GM12878 (cell line): ENCODE results near the gene C2orf74.

Source experiments
- EP300 ChIP-seq, 2 experiments: fragments of 150-350 bp in 1 of 2; IDR thresholded peaks; 2 replicates each; pipeline ENCODE4 v1.6.1; 2011 to 2012; ENCODE audit warnings: low read depth in 2 of 2, low read length in 2 of 2, borderline replicate concordance in 1 of 2, improper control_type of control experiment in 1 of 2, inconsistent platforms in 1 of 2; ENCODE audit not compliant: control insufficient read depth in 1 of 2
- EZH2 ChIP-seq: IDR thresholded peaks from 2 replicates; pipeline ENCODE4 v1.6.1; 2012; ENCODE audit warnings: low read depth, mild to moderate bottlenecking, control low read depth, inconsistent platforms, low read length, borderline replicate concordance; ENCODE audit not compliant: control insufficient read depth
- TF ChIP-seq, protein P1 (sequence below), 3 experiments: IDR thresholded peaks in 2 of 3; conservative IDR thresholded peaks in 1 of 3; 2 replicates each; pipeline ENCODE4 v1.5.1; 2011; ENCODE audit warnings: low read depth in 3 of 3, low read length in 3 of 3, mild to moderate bottlenecking in 3 of 3, control low read depth in 2 of 3, moderate library complexity in 2 of 3, inconsistent platforms in 1 of 3, mixed read lengths in 1 of 3; ENCODE audit not compliant: control insufficient read depth in 2 of 3, insufficient read depth in 1 of 3; ENCODE audit errors: extremely low read depth in 1 of 3
- TF ChIP-seq, protein P2 (sequence below): fragments of 450-650 bp; IDR thresholded peaks from 2 replicates; pipeline ENCODE4 v1.6.1; 2017; ENCODE audit warnings: antibody characterized with exemption, mild to moderate bottlenecking, moderate library complexity

DNA sequence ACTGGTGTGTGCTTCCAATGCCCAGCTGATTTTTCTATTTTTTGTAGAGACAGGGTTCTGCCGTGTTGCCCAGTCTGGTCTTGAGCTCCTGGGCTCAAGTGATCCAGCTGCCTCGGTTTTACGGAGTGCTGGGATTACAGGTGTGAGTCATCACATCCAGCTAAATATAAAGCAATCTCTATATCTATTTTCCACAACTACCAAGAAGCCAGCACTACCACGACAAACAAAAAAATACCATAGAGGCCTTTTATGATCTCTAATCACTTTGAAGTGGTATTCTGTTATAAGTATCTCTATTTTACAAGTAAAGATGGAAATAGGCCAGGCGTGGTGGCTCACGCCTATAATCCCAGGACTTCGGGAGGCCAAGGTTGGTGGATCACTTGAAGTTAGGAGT, 34.7 kb downstream of the C2orf74 start:
- no peak for TF ChIP-seq EZH2
- TF ChIP-seq EP300 (IDR thresholded peaks at IDR 0.05; ENCODE audit: borderline replicate concordance in 1 of 2, control insufficient read depth in 1 of 2, low read depth in 2 of 2, low read length in 2 of 2), result no peak
- TF ChIP-seq, protein P1, sequence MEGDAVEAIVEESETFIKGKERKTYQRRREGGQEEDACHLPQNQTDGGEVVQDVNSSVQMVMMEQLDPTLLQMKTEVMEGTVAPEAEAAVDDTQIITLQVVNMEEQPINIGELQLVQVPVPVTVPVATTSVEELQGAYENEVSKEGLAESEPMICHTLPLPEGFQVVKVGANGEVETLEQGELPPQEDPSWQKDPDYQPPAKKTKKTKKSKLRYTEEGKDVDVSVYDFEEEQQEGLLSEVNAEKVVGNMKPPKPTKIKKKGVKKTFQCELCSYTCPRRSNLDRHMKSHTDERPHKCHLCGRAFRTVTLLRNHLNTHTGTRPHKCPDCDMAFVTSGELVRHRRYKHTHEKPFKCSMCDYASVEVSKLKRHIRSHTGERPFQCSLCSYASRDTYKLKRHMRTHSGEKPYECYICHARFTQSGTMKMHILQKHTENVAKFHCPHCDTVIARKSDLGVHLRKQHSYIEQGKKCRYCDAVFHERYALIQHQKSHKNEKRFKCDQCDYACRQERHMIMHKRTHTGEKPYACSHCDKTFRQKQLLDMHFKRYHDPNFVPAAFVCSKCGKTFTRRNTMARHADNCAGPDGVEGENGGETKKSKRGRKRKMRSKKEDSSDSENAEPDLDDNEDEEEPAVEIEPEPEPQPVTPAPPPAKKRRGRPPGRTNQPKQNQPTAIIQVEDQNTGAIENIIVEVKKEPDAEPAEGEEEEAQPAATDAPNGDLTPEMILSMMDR (IDR thresholded peaks at IDR 0.05 in 2 of 3, conservative IDR thresholded peaks at IDR 0.05 in 1 of 3; ENCODE audit: control insufficient read depth in 2 of 3, extremely low read depth in 1 of 3, insufficient read depth in 1 of 3, low read depth in 3 of 3, low read length in 3 of 3), result no peak
- TF ChIP-seq, protein P2, sequence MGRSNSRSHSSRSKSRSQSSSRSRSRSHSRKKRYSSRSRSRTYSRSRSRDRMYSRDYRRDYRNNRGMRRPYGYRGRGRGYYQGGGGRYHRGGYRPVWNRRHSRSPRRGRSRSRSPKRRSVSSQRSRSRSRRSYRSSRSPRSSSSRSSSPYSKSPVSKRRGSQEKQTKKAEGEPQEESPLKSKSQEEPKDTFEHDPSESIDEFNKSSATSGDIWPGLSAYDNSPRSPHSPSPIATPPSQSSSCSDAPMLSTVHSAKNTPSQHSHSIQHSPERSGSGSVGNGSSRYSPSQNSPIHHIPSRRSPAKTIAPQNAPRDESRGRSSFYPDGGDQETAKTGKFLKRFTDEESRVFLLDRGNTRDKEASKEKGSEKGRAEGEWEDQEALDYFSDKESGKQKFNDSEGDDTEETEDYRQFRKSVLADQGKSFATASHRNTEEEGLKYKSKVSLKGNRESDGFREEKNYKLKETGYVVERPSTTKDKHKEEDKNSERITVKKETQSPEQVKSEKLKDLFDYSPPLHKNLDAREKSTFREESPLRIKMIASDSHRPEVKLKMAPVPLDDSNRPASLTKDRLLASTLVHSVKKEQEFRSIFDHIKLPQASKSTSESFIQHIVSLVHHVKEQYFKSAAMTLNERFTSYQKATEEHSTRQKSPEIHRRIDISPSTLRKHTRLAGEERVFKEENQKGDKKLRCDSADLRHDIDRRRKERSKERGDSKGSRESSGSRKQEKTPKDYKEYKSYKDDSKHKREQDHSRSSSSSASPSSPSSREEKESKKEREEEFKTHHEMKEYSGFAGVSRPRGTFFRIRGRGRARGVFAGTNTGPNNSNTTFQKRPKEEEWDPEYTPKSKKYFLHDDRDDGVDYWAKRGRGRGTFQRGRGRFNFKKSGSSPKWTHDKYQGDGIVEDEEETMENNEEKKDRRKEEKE, result no peak
